PC-3 (cell line): Measurements from ENCODE around the gene DNM3. TPM values are rescaled to one million over a fixed set of nuclear protein-coding genes. Genes with fewer than 3 reads are reported as not detected.

ENCODE experiments used
- ATAC-seq: fragments of 200-7000 bp; cut with Tn5 transposase; 2 replicates; pipeline ENCODE4 v1.9.1; 2020; ENCODE audit warnings: mild to moderate bottlenecking, moderate library complexity
- BruUV-seq: library from RNA; stranded (reverse); fragments of 400-500 nt; replicated peaks from 2 replicates; lab custom pipeline; 2021; lab: Mats Ljungman, UMichigan
- CTCF ChIA-PET: fragments of 300-600 bp; sonication (Branson Sonifier 250); formaldehyde crosslinking; loops from one replicate; lab custom pipeline; 2022; ENCODE audit warnings: antibody characterized with exemption; lab: Charles Lee
- POLR2A ChIA-PET: fragments of 300-600 bp; sonication (Branson Sonifier 250); formaldehyde crosslinking; loops from one replicate; lab custom pipeline; 2022; ENCODE audit warnings: antibody characterized with exemption; ENCODE audit not compliant: unreplicated experiment; lab: Charles Lee
- DNase-seq: peaks from one replicate; pipeline ENCODE4 v3.0.0-alpha.2; 2015
- H2AFZ ChIP-seq: fragments of 300-600 bp; sonication (generic); 2 replicates; pipeline ENCODE4 v1.6.0; 2016; ENCODE audit warnings: antibody characterized with exemption, low read length
- H3F3A ChIP-seq: fragments of 300-600 bp; sonication (generic); one replicate; pipeline ENCODE4 v1.6.0; 2017; ENCODE audit warnings: antibody characterized with exemption, low read length, control low read depth, mild to moderate bottlenecking; ENCODE audit not compliant: unreplicated experiment
- H3K27ac ChIP-seq: fragments of 300-600 bp; sonication (generic); 2 replicates; pipeline ENCODE4 v1.5.1; 2016; ENCODE audit warnings: mild to moderate bottlenecking, low read length
- H3K27me3 ChIP-seq: fragments of 300-600 bp; sonication (generic); 2 replicates; pipeline ENCODE4 v1.6.1; 2016; ENCODE audit warnings: low read length, mixed read lengths
- H3K36me3 ChIP-seq: fragments of 300-600 bp; sonication (generic); 2 replicates; pipeline ENCODE4 v1.6.1; 2016; ENCODE audit warnings: low read depth, mixed run types, low read length, mixed read lengths
- H3K4me1 ChIP-seq: fragments of 300-600 bp; sonication (generic); 2 replicates; pipeline ENCODE4 v1.5.1; 2016; ENCODE audit warnings: low read length; ENCODE audit not compliant: insufficient read depth
- H3K4me2 ChIP-seq: fragments of 300-600 bp; sonication (generic); 2 replicates; pipeline ENCODE4 v1.6.0; 2016; ENCODE audit warnings: low read length
- H3K4me3 ChIP-seq: fragments of 300-600 bp; sonication (generic); 2 replicates; pipeline ENCODE4 v1.5.1; 2016; ENCODE audit warnings: mild to moderate bottlenecking, low read length, mixed read lengths
- H3K79me2 ChIP-seq: fragments of 300-600 bp; sonication (generic); 2 replicates; pipeline ENCODE4 v1.6.1; 2017; ENCODE audit warnings: low read length, mixed read lengths
- H3K9ac ChIP-seq: fragments of 300-600 bp; sonication (generic); 2 replicates; pipeline ENCODE4 v1.6.0; 2016; ENCODE audit warnings: mild to moderate bottlenecking, low read length
- H3K9me2 ChIP-seq: fragments of 300-600 bp; sonication (generic); replicated peaks from 2 replicates; pipeline ENCODE4 v1.6.1; 2016; ENCODE audit warnings: mixed run types, low read length, mixed read lengths
- H3K9me3 ChIP-seq: fragments of 300-600 bp; sonication (generic); 2 replicates; pipeline ENCODE4 v1.6.1; 2016; ENCODE audit warnings: low read length, mixed read lengths
- H4K20me1 ChIP-seq: fragments of 300-600 bp; sonication (generic); 2 replicates; pipeline ENCODE4 v1.6.1; 2016; ENCODE audit warnings: low read length, mixed read lengths
- CTCF ChIP-seq: fragments of 300-600 bp; sonication (generic); conservative IDR thresholded peaks from 2 replicates; pipeline ENCODE4 v1.5.1; 2017; ENCODE audit warnings: antibody characterized with exemption, low read depth, mild to moderate bottlenecking, low read length
- EZH2 ChIP-seq: fragments of 300-600 bp; sonication (generic); IDR thresholded peaks from one replicate; pipeline ENCODE4 v1.6.1; 2017; ENCODE audit warnings: antibody characterized with exemption, mild to moderate bottlenecking, low read length; ENCODE audit not compliant: unreplicated experiment
- EZH2phosphoT487 ChIP-seq: fragments of 300-600 bp; sonication (generic); IDR thresholded peaks from 2 replicates; pipeline ENCODE4 v1.6.1; 2018; ENCODE audit warnings: mild to moderate bottlenecking, antibody characterized with exemption, low read length, borderline replicate concordance
- intact Hi-C: fragments of 100-400 bp; cut with micrococcal nuclease; formaldehyde crosslinking; loops from 2 replicates; pipeline ENCODE4 v1.9.0; 2023
- total RNA-seq: library from RNA; depleted of rRNA; stranded (reverse); fragments of >200 nt; gene quantifications from 2 replicates; pipeline ENCODE4 v1.2.3, GENCODE V29; 2014

Gene DNM3
- total RNA-seq, 1 experiment from 2014 or later, result 0.98 TPM

- Histone ChIP-seq H3K36me3 (no peaks in the 10 kb centered on the region), H3K79me2 (no peaks in the 10 kb centered on the region), H3K4me1 (peaks cover 12% of the 10 kb centered on the region; the same call in 1 of the 2 replicates), H3K27ac (no peak overlapping the region), H3K9ac (no peak overlapping the region), H3K27me3 (no peaks in the 10 kb centered on the region), H2AFZ (no peak overlapping the region), H3K4me3 (no peak overlapping the region), H4K20me1 (no peaks in the 10 kb centered on the region), H3K4me2 (no peak overlapping the region), H3F3A (no peaks in the 10 kb centered on the region), H3K9me2 (no peaks in the 10 kb centered on the region), H3K9me3 (no peaks in the 10 kb centered on the region)
- no TSS peak for BruUV-seq
- ChIA-PET CTCF (interaction anchor here (0.5 kb wide), 1 partner anchor 152 kb away, joined by 4 read pairs; no protein-coding TSS in a partner anchor), POLR2A (no interaction called here)
- ATAC-seq (peak; percentile 87), DNase-seq (peak; percentile 69)
- TF ChIP-seq EZH2 (no peak), EZH2phosphoT487 (no peak), CTCF (no peak)
- intact Hi-C loops, result loop anchor here (1.0 to 5.0 kb wide), 3 partner anchors 133 to 263 kb away; no protein-coding TSS in a partner anchor
Observed at GRCh38 chr1:172135978-172136610, 294.8 kb downstream of the DNM3 start.

- no peaks in the 10 kb centered on the region for H3K9me2 ChIP-seq
- ATAC-seq (no peak), DNase-seq (no peak)
- no peaks in the 10 kb centered on the region for H3K36me3 ChIP-seq
- H3K4me2 ChIP-seq, result no peak overlapping the region
- no peaks in the 10 kb centered on the region for H3K27me3 ChIP-seq
- no peak for TF ChIP-seq EZH2
- no peak for TF ChIP-seq EZH2phosphoT487
- no peak for TF ChIP-seq CTCF
- no peak overlapping the region for H3K27ac ChIP-seq
- H2AFZ ChIP-seq, result no peak overlapping the region
- BruUV-seq, result no TSS peak
- ChIA-PET CTCF (no interaction called here), POLR2A (no interaction called here)
- H3F3A ChIP-seq, result no peaks in the 10 kb centered on the region
- no peak overlapping the region for H3K9ac ChIP-seq
- H3K4me3 ChIP-seq, result no peak overlapping the region
- H3K9me3 ChIP-seq, result no peaks in the 10 kb centered on the region
- no peaks in the 10 kb centered on the region for H4K20me1 ChIP-seq
- intact Hi-C loops, result loop anchor here (2.0 to 5.0 kb wide), 2 partner anchors 134 to 220 kb away; no protein-coding TSS in a partner anchor
- peaks cover 12% of the 10 kb centered on the region; the same call in 1 of the 2 replicates for H3K4me1 ChIP-seq
- H3K79me2 ChIP-seq, result no peaks in the 10 kb centered on the region
Observed at GRCh38 chr1:172136925-172137324, 295.6 kb downstream of the DNM3 start.
